ENCODE measurements around the gene PTGES3L. TPM values are rescaled to one million over a fixed set of nuclear protein-coding genes. Genes with fewer than 3 reads are reported as not detected.
"Not testable (repeated sequence)": the region's sequence is repeated elsewhere in the genome, so short reads cannot be mapped to it uniquely, and the experiment has no call there.

PTGES3L gene
- total RNA-seq, 1 donor from 2014 or later: 51.0 TPM

DNA sequence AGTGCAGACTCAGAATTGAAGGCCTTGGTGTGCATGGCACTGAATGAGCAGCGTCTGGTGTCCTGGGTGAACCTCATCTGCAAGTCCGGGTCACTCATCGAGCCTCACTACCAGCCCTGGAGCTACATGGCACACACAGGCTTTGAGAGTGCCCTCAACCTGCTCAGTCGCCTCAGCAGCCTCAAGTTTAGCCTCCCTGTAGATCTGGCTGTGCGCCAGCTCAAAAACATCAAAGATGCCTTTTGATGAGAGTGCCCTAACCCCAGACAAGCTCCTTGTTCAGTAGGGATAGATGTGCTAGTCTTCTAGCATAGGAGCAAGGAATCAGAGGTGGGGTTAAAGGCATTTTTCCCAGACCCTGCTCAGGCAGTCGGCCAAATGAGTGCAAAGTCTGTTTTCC lies 11.6 kb upstream of the PTGES3L start:
- no peak for ATAC-seq
- intact Hi-C loops (cut with DNase I): no loop called here
- no peak for DNase-seq (ENCODE audit: missing footprints)

DNA sequence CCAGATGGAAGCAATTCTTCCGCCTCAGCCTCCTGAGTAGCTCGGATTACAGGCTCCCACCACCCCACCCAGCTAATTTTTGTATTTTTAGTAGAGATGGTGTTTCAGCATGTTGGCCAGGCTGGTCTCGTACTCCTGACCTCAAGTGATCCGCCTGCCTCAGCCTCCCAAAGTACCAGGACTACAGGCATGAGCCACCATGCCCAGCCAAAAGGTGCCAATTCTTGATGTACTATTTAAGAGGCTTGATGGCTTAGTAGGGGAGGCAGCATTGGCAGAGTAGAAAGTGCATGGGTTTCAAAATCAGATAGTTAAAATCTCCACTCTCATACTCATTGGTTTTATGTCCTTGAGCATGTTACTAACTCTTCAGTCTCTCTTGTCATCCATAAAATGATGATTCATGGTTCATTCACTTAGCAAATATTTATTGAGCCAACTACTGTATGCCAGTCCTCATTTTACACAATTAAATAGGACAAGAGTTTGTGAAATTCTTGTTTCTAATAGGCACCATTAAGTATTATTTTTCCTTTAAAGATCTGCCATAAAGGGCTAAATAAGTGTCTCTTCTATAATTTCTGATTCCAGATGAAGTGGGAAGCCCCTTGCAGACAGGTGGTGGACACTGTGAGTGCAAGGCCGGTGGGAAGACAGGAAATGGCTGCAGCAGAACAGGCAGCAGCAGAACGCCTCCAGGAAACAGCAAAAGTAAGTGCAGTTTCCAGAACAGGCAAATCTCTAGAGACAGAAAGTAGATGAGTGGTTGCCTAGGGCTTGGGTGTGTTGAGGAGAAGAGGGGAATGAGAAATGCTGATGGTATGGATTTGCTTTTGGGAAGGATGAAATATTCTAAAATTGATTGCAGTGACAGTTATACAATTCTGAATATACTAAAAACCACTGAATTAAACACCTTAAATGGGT lies 10.1 kb upstream of the PTGES3L start:
- intact Hi-C loops (cut with DNase I): no loop called here
- no peak for DNase-seq (ENCODE audit: missing footprints)

DNA sequence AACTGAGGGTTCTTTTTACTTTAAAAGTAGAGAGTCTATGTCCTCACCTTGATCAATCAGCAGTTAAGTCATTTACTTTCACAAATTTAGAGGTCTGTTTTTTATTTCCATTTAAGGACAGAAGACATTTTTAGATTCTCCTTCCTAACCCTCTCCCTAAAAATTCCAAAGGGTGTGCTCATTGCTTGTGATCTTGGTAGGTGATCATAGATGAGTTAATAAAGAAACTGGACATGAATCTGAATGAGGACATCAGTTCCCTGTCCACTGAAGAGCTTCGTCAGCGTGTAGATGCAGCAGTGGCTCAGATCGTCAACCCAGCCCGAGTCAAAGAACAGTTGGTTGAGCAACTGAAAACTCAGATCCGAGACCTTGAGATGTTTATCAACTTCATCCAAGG lies 9.3 kb upstream of the PTGES3L start:
- no peak for ATAC-seq
- no peak for DNase-seq (ENCODE audit: missing footprints)
- intact Hi-C loops (cut with DNase I): no loop called here

More for the DNA sequence above, 10.1 kb upstream of the PTGES3L start:
- no peak for ATAC-seq

DNA sequence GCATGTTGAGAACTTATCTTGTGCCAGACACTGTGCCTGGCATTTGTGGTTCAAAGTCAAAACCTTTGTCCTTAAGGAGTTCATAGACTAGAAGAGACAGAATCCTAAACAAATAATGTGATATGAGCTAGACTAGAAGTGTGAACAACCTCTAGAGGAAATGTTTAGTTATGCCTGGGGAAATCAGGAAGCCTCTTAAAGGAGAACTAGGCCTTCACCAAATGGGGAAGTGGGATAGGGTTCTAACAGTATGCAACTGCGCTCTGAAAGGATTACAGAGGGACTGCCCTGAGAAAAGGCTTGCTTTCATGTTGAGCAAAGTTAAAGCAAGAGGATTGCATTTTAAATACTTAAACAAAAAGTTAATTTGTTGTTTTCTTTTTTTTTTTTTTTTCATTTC lies 5.3 kb upstream of the PTGES3L start:
- intact Hi-C loops (cut with DNase I): no loop called here
- ATAC-seq: no peak
- DNase-seq (ENCODE audit: missing footprints): no peak

DNA sequence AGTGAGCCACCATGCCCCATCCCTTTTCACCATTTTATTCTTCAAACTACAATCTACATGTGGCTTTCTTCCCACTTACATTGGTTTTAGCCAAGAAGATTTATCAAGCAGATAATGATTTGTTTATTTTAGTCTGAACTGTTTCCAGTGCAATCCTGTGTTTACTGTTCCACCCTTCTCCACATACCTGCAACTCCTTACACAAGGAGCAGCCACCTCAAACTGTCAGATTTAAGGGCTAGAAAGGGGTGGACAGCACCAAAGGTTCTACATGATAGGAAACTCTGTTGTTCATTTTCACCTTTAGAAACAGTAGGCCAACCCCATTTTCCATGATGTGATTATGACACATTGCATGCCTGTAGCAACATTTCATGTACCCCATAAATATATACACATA lies 2.4 kb upstream of the PTGES3L start:
- ATAC-seq: no peak
- intact Hi-C loops (cut with DNase I): no loop called here
- DNase-seq (ENCODE audit: missing footprints): no peak

DNA sequence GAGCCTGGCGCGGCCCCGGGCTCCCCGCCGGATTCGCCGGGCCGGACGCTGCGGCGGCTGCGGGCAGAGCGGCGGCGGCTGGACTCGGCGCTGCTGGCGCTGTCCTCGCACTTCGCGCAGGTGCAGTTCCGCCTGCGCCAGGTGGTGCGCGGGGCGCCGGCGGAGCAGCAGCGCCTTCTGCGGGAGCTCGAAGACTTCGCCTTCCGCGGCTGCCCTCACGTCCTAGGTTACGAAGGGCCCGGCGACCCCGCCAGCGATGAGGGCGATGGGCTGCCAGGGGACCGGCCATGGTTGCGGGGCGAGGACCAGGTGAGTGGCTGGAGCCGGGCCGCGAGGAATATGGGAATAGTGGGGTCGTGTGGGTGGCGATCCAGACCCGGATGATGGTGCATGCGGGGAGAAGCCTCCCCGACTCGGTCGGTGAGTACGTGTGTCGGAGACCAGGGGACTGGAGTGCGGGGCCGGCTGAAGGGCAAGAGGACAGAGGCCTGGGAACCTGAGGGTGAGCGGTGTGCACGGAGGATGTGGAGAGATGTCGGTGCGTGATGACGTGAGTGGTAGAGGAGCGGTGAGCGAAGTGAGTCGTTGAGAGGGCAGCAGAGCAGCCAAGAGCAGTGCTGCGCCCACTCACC lies 1.0 kb upstream of the PTGES3L start:
- ATAC-seq (peak; percentile 33), DNase-seq (ENCODE audit: missing footprints) (no peak)
- intact Hi-C loops (cut with DNase I): loop anchor here (1.0 kb wide), 1 partner anchor 17 kb away; the partner anchor contains the start of gene RPL27

DNA sequence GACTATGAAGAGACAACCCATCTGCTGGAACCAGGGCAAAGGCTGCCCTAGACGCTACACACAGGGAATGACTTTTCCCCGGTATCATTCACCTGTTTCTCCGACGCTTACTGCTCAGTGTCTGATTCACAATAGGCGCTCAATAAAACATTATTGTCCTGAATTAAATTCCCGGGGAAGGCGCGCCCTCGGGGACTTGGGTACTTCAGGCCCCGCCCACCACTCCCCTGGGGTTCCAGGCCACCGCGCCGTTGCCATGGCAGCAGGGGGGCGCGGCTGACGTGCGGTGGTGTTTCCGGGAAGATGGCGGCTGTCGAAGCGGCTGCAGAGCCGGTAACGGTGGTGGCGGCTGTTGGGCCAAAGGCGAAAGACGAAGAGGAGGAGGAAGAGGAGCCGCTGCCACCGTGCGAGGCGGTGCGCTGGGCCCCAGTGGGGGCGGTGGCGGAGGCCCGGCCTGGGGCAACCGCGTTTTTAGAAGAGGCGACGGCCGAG lies 440 bp upstream of the PTGES3L start, which contains the start of gene RUNDC1:
Gene RUNDC1, plus strand, starts transcription at position 292 of the 492 bp plus-strand sequence. Its CDS starts 12 bp downstream, at position 304.
- peak; percentile 97 for DNase-seq (ENCODE audit: missing footprints)
- peak; percentile 93 for ATAC-seq
- intact Hi-C loops (cut with DNase I): loop anchor here (1.0 kb wide), 1 partner anchor 18 kb away; the partner anchor contains the start of gene RPL27

DNA sequence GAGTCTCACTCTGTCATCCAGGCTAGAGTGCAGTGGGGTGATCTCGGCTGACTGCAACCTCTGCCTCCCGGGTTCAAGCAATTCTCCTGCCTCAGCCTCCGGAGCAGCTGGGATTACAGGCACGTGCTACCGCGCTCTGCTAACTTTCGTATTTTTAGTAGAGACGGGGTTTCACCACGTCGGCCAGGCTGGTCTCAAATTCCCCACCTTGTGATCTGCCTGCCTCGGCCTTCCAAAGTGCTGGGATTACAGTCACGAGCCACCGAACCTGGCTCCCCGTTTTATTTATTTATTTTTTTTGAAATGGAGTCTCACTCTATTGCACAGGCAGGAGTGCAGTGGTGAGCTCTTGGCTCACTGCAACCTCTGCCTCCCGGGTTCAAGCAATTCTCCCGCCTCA lies 4.2 kb downstream of the PTGES3L start:
- intact Hi-C loops (cut with DNase I); DNase-seq (ENCODE audit: missing footprints); ATAC-seq: not testable (repeated sequence)

DNA sequence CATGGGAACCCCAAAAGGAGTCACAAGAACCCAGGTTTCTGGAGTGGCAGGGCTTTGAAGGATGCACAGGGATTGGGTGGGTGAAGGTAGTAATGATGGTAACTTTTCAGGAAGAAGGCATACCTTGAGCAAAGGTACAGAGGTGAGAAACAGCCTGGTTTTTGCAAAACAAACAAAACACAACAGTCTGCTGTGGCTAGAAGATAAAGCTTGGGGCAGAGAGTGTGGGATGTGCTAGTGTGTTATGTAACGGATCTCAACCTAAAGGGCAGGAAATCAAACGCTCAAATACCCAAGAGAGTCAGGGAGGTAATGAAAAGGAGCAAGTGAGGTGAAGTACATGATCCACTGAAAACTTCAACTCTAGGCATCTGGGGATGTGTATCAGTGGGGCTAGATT lies 4.6 kb downstream of the PTGES3L start:
- ATAC-seq (no peak), DNase-seq (ENCODE audit: missing footprints) (no peak)
- intact Hi-C loops (cut with DNase I): no loop called here

DNA sequence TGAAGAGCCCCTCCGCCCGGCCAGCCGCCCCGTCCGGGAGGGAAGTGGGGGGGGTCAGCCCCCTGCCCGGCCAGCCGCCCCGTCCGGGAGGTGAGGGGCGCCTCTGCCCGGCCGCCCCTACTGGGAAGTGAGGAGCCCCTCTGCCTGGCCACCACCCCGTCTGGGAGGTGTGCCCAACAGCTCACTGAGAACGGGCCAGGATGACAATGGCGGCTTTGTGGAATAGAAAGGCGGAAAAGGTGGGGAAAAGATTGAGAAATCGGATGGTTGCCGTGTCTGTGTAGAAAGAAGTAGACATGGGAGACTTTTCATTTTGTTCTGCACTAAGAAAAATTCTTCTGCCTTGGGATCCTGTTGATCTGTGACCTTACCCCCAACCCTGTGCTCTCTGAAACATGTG lies 6.6 kb downstream of the PTGES3L start:
- ATAC-seq; DNase-seq (ENCODE audit: missing footprints); intact Hi-C loops (cut with DNase I): not testable (repeated sequence)

DNA sequence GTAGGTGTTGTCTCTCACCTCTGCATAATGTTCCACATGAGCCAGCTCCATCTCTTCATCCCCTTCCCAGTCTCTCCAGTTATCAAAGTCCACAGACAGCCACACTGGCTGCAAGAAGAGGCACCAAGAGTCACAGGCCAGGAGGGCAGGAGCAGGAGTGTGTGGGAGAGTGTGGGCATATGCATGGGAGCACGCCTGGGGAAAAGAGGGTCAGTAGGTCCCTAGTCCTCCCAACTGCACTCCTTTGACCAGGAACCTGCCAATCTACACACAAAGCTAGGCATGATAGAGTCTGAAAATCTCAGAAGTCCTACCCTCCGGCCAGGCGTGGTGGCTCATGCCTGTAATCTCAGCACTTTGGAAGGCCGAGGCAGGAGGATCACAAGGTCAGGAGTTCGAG lies 8.3 kb downstream of the PTGES3L start:
- intact Hi-C loops (cut with DNase I): no loop called here
- DNase-seq (ENCODE audit: missing footprints) (no peak), ATAC-seq (no peak)

DNA sequence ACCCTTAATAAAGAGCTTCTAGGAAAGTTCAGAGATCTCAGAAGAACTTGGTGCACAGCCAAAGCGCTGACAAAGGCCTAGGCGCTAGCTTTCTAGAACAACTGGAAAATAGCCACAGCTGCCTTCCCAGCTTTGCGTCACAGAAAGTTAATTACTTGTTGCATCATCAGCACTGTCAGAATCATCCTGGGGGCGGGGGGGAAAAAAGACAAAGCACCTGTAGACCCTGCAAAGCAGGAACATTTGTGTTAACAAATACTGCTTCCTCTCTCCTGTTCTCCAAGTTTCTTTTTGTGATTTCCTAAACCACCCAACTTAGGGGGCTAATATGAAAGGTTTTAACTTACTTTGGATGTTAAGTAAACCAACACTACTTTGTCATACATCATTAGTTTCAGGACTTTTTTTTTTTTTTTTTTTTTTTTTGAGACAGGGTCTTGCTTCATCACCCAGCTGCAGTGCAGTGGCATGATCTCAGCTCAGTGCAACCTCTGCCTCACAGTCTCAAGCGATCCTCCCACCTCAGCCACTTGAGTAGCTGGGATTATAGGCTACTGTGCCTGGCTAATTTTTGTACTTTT lies 10.8 kb downstream of the PTGES3L start:
- no peak for ATAC-seq
- DNase-seq (ENCODE audit: missing footprints): no peak

DNA sequence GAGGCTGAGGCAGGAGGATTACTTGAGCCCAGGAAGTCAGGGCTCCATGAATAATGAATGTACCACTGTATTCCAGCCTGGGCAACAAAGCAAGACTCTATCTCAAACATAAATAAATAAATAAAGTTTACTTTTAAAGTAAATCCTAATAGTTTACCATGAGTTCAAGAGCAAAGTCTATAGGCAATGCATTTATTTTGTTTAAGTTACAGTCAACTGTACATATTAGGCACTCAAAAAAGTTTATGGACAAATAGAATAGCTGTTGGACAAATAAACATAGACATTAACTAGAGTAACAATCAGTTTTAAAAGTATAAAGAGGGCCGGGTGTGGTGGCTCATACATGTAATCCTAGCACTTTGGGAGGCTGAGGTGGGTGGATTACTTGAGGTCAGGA lies 12.0 kb downstream of the PTGES3L start:
- intact Hi-C loops (cut with DNase I): no loop called here
- ATAC-seq: no peak
- no peak for DNase-seq (ENCODE audit: missing footprints)

More for the DNA sequence above, 10.8 kb downstream of the PTGES3L start:
- intact Hi-C loops (cut with DNase I): no loop called here

DNA sequence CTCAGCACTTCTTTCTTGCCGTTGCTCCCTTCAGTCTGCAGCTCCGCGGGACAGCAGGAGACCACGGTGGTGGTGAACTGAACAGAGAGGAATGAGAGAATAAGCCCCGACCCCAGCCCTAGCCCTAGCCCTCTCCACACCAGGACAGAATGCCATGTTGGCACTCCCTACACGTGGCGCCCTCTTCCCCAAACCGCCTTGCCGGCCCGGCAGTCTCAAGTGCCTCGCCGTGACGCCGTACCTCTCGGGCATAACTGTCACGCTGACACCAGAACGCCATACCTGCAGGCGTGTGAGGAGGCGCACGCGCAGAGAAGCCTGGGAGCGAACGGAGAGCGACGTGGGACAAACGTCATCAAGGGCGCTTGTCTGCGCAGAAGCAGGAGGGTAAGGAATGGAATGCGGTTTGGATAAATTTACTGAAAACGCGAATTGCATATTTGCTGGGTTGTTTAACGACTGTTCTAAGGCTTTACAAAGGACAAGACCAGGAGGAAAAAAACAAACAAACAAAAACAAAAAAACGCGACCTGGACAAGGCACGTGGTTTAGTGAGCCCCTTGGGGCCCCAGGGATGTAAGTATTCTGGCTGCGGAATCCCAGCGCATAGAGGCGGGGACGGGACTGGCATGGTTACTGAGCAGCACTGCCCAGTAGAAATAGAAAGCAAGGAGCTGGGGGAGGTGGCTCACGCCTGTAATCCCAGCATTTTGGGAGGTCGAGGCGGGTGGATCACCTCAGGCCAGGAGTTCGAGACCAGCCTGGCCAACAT lies 15.5 kb downstream of the PTGES3L start, which contains the start of gene AARSD1:
Gene AARSD1, minus strand, starts transcription at position 294 of the 772 bp plus-strand sequence. Its CDS starts 14 bp downstream, at position 280.
- peak; percentile 95 for DNase-seq (ENCODE audit: missing footprints)
- intact Hi-C loops (cut with DNase I): no loop called here
- ATAC-seq: peak; percentile 94

DNA sequence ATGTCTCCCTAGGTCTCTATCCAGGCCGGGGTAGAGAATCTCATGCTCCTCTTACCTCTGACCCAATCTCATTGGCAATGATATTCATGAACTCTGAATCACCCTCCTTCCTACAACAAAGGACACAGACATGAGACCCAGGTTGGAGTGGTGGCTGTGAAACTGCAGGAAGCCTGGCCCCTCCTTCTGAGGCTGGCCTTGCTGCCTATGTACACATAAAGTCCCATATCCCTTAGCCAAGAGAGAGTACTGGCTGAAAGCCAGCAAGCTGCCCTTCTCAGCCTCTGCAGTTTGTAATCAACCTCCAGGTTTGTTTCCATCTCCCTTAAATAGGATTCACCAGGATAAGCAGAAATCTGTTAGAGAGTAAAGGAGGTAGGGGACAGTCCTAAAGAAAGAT lies 26.2 kb downstream of the PTGES3L start:
- no peak for ATAC-seq
- intact Hi-C loops (cut with DNase I): no loop called here
- no peak for DNase-seq (ENCODE audit: missing footprints)

DNA sequence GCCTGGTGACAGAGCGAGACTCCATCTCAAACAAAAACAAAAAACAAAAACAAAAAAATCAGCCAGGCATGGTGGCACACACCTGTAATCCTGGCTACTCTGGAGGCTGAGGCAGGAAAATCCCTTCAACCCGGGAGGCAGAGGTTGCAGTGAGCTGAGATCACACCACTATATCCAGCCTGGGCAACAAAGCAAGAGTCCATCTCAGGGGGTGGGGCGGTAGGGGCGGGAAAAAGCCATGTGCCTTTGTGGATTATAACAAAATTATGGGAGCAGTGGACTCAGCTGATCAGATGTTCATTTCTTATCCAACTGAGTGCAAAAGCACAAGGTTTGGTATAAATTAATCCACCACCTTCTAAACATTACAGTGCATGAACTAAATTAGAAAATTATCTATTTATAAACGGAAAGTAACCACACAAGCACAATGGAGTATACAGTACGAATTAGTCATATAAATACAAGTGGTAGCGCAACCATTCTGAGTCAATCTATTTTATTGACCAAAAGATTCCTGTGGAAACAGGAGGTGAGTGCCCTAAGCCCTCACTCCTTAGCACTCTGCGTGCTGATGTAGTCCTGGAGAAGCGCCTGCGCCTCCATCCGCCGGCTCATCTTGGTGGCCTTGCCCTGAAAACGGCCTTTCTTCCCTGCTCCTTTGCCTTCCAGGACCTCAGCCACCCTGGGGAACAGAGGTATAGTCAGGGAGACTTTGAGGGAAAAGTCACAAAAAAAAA lies 29.7 kb downstream of the PTGES3L start:
- DNase-seq (ENCODE audit: missing footprints): no peak
- ATAC-seq: no peak
- intact Hi-C loops (cut with DNase I): no loop called here

DNA sequence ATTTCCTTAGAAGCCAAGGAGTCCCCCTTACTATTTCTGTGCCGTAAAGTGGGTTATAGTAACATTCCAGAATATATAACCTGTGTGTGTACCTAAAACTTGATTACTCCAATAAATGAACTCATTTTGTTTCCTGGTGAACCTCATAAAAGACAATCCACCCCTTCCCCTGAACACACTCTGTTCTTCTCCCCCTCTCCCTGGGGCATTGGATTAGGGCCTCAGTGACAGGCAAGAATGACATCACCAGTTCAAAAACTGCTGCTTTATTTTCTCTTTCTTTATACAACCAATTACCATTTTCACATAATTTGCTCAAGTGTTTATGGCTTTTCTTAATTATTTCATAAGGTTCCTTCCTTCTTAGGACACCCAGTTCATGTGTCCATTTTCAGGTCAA lies 33.1 kb downstream of the PTGES3L start:
- no peak for ATAC-seq
- DNase-seq (ENCODE audit: missing footprints): no peak
- intact Hi-C loops (cut with DNase I): loop anchor here (10.0 kb wide), 1 partner anchor 232 kb away; no protein-coding TSS in a partner anchor

DNA sequence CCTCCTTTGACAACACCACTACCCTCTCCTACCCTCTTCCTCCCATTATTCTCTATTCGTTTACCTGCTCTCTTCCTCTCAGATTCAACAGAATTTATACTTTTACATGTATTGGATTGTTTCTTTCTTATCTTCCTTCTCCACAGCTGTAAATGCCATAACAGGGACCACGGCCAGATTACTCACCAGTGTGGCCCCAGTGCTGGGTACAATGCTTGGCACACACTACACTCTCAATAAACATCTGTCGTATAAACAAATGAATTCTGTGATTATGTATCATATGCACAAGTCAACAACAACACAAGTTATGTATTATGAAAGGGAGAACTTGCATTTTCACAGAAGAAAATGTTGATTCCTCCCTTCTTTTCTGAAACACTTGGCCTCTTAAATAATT lies 35.7 kb downstream of the PTGES3L start:
- DNase-seq (ENCODE audit: missing footprints) (no peak), ATAC-seq (no peak)
- intact Hi-C loops (cut with DNase I): loop anchor here (10.0 kb wide), 1 partner anchor 229 kb away; no protein-coding TSS in a partner anchor
